HG03064 (cell line): ENCODE measurements around the gene TNPO3.
"Not testable (repeated sequence)": the region's sequence is repeated elsewhere in the genome, so short reads cannot be mapped to it uniquely, and the experiment has no call there.

Source experiments
- ATAC-seq: cut with Tn5 transposase; IDR thresholded peaks from one replicate; pipeline ENCODE4 v1.9.1; 2021; ENCODE audit warnings: low read depth; ENCODE audit not compliant: unreplicated experiment

Gene TNPO3

GRCh38 chr7:129072479-129073011, 17.6 kb upstream of the TNPO3 start:
- ATAC-seq = no peak

GRCh38 chr7:129069021-129069420, 14.1 kb upstream of the TNPO3 start:
- ATAC-seq = no peak

DNA sequence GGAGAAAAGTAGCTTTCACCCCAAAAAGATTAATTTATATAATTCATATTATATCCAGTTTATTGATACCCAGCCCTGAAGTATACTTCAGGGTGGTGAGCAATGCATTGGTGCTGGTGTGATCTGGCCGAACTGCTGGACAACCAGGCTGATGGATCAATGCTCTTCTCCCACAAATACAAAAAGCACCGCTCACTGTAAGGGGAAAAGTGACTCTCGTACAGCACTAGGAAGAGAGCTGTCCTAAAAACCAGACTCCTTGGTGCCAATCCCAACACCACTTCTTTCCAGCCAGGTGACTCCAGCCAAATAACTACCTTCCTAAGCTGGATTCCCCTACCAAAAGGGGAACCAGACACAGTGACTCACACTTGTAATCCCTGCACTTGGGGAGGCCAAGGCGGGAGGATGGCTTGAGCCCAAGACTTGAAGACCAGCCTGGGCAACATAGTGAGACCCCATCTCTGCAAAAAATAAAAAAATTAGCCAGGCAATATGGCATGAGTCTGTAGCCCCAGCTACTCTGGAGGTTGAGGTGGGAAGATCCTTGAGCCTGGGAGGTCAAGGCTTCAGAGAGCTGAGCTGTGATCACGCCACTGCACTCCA, 13.1 kb upstream of the TNPO3 start:
- ATAC-seq = no peak

- ATAC-seq = not testable (repeated sequence)
Measured at GRCh38 chr7:129067132-129067561, 12.2 kb upstream of the TNPO3 start.

DNA sequence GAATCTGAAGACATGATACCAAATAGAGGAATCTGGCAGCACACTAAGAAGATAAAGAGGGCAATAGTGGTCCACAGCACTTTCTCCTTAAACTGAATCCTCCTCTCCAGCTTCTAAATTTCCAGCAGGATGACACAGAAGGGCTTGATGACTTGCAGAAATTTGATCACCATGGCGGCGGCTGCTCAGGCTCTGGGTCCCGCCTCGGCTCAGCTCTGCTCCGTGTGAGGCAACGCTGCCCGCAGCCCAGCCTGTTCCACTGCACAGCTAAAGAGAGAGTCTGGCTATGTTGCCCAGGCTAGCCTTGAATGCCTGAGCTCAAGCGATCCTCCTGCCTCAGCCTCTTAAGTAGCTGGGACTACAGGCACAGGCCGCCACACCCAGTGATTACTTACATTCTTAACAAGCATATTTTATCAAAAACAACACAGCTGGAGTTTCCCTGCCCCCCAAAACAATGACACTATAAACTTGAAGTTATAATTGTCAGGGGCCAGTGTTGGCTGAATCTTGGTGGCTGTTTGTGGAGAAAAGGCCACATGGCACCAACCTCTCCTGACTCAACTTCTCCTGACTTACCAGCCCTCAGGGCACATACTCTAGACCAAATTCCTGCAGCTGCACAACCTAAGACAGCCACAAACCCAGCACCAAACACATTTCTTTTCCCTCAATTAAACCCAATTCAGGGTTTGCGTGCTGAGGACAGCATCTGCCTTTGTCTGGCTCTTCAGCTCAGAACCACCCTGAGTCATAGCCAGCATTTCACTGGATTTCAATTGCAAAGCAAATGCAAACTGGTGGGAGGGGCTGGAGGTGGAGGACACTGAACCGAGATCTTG, 11.6 kb upstream of the TNPO3 start:
- ATAC-seq = no peak

DNA sequence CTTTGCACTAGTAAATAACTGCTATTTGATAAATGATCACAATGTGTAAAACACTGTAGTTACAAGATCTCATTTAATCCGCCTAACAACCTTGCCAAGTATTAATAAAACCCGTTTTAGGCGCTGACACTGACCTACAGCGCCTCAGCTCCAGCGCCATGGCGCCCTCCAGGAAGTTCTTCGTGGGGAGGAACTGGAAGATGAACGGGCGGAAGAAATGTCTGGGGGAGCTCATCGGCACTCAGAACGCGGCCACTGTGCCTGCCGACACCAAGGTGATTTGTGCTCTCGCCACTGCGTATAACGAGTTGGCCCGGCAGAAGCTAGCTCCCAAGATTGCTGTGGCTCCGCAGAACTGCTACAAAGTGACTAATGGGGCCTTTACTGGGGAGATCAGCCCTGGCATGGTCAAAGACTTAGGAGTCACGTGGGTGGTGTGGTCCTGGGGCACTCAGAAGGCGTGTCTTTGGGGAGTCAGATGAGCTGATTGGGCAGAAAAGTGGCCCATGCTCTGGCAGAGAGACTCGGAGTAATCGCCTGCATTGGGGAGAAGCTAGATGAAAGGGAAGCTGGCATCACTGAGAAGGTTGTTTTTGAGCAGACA, 1.1 kb upstream of the TNPO3 start:
- ATAC-seq = no peak

DNA sequence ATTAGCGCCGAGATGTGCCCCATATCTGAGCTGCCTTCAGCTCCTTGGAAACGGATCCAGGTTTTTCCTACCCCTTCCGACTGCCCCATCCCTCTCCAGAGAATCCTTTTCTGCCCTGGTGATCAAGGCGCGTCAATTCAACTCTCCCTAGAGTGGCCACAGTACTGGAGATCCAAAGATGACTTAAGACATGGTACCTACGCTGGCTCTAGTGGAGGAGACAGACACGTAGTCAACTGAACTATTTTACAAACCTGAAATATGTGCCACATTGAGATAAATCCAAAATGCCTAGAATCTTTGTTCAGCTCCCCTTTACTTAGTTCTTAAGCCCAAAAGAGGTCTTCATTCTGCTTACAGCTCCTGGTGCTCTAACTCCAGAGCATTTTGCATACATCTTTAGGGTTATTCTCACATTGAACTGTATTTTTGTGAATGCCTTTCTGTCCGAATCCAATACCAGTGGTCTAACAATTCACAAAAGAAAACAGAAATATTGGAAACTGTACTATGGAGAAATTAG, 444 bp upstream of the TNPO3 start:
- ATAC-seq = peak; percentile 23

GRCh38 chr7:129053938-129054437, 923 bp downstream of the TNPO3 start:
- peak; percentile 7 for ATAC-seq

DNA sequence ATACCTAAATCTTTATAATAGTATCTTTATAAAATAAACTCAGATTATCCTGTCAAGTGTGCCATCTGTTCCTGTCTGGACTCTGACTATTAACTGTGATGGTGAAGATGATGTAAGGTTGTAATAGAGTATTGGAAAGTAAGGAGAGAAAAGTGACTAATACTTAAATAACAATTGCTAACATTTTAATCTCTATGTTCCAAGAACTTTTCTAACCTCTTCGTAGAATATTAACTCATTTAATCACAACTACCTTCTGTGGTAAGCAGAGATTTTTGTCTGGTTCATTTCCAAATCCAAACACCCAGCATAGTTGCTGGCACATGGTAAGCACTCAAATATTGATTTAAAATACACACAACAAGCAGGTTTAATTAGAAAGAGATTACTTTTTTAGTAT, 2.5 kb downstream of the TNPO3 start:
- no peak for ATAC-seq

- ATAC-seq = not testable (repeated sequence)
Measured at GRCh38 chr7:129051459-129051858, 3.5 kb downstream of the TNPO3 start.

GRCh38 chr7:129047761-129048160, 7.2 kb downstream of the TNPO3 start:
- no peak for ATAC-seq

- no peak for ATAC-seq
Measured at GRCh38 chr7:129045682-129046081, 9.2 kb downstream of the TNPO3 start.

DNA sequence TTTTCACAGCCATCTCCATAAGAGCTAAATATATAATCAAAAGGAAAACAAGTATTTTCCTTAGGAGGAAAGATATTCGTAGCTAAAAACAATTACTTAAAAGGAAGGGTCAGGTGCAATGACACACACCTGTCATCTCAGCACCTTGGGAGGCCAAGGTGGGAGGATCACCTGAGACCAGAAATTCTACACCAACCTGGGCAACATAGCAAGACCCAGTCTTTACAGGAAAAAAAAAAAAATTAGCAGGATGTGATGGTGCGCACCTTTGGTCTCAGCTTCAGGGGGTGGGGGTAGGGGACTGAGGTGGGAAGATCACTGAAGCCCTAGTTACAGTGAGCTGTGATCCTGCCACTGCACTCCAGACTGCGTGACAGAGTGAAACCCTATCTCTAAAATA, 11.9 kb downstream of the TNPO3 start:
- no peak for ATAC-seq

DNA sequence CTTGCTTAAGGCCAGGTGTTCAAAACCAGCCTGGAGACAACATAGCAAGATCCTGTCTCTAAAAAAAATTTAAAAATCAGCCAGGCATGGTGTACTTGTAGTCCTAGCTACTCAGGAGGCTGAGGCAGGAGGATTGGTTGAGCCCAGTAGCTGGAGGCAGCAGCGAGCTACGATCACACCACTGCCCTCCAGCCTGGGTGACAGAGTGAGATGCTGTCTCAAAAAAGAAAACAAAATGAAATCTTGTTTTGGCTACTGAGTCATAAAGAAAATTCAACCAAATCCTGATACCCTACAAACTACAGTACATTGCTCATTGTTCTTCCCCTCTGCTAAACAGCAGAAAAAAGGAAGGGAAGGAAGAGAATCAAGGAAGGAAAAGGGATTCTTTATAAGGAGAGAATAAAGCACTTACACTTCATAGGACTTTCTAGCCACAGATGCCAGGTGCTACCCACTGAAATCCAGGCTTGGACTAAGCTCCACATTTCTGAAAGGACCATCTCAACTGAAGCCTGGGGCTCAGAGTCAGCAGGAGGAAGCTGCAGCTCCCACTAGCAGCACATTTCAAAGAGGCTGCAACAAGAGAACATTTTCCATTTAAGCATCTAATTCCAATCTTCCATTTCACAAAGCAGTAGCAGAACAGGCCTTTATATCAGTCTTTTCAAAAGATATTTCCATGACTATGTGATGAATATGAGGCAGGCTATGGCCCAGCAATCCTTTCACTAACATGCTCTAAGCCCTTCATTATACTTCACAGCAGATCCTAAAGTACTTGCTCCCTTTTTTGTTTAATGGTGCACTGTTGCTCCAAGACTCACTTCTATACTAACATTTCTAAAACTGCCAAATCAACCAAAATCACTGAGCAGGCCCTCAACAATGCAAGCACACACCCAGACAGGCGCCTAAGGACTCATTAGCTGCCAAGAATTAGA, 13.5 kb downstream of the TNPO3 start:
- ATAC-seq = no peak

- ATAC-seq = not testable (repeated sequence)
Measured at GRCh38 chr7:129038468-129038867, 16.4 kb downstream of the TNPO3 start.

DNA sequence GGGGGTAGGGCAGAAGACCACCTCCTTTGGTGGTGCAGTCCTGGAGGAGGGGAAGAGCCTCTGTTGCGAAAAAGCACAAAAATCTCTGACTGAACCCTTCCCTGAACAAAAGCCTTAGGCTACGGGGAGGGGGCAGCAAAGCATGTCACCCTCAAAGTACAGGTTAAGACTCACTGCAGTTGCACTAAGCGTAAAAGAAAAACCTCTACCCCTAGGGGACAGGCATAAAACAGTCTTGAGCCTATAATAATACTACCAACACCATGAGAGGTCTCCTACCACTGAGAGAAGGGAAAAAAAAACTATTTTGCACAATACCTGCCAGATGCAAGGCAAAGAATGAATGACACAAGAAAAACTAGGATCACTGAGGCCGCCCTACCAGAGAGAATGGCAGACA, 17.3 kb downstream of the TNPO3 start:
- ATAC-seq = no peak

DNA sequence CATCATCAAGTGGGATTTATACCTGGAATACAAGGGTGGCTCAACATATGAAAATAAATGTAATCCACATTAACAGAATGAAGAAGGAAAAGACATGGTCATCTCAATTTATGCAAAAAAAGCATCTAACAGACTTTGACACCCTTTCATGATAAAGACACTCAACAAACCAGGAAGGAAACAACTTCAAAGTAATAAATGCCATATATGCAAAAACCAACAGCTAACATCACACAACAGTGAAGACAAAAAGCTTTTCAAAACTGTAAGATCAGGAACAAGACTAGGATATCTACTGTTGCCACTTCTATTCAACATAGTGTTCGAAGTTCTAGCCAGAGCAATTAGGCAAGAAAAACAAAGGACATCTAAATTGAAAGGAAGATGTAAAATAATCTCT, 22.9 kb downstream of the TNPO3 start:
- no peak for ATAC-seq

- no peak for ATAC-seq
Measured at GRCh38 chr7:129030440-129030839, 24.5 kb downstream of the TNPO3 start.

- no peak for ATAC-seq
Measured at GRCh38 chr7:129024125-129024524, 30.8 kb downstream of the TNPO3 start.

GRCh38 chr7:129021656-129022055, 33.3 kb downstream of the TNPO3 start:
- ATAC-seq = no peak
